ENCODE results near the gene POR. TPM values are rescaled to one million over a fixed set of nuclear protein-coding genes. Genes with fewer than 3 reads are reported as not detected.

The POR gene
- total RNA-seq, 1 experiment from 2014 or later = 168 TPM

- POLR2A ChIA-PET = no interaction called here
- no TSS peak for BruUV-seq (replicated peaks)
Observed at GRCh38 chr7:75866489-75867389, 48.2 kb upstream of the POR start.

GRCh38 chr7:75867390-75867717, 47.6 kb upstream of the POR start:
- no TSS peak for BruUV-seq (replicated peaks)
- no peak for ATAC-seq
- Histone ChIP-seq H3K36me3 (ENCODE audit: control insufficient read depth, insufficient read depth, low read length) (no peaks in the 10 kb centered on the region), H3K4me1 (ENCODE audit: control insufficient read depth, insufficient read depth, low read length) (0 out of 2 replicates have a peak, but pooled peaks cover 3% of the 10 kb centered on the region), H3K4me3 (ENCODE audit: low read depth in 2 of 2, low read length in 2 of 2) (no peak overlapping the region), H3K9me3 (ENCODE audit: control insufficient read depth, insufficient read depth, low read depth, low read length) (no peaks in the 10 kb centered on the region), H3K27me3 (ENCODE audit: control insufficient read depth, insufficient read depth, low read length) (no peaks in the 10 kb centered on the region), H3K27ac (ENCODE audit: low read length) (no peak overlapping the region)
- DNase-seq (ENCODE audit: low read depth, low spot score) = no peak
- in situ Hi-C loops (cut with HindIII; ENCODE audit: low pct_unique_long_range_greater_than_20kb, low sequenced_read_pairs) = no loop called here
- intact Hi-C loops (cut with micrococcal nuclease; ENCODE audit: unreplicated experiment) = no loop called here
- TF ChIP-seq REST (IDR thresholded peaks at IDR 0.05; ENCODE audit: insufficient read depth in 1 of 2, low read depth in 2 of 2, low read length in 1 of 2) (no peak), TCF7L2 (IDR thresholded peaks at IDR 0.05; ENCODE audit: low read depth, low read length) (no peak), POLR2AphosphoS5 (IDR thresholded peaks at IDR 0.05; ENCODE audit: low read depth, low read length) (no peak), SIN3A (IDR thresholded peaks at IDR 0.05; ENCODE audit: borderline replicate concordance, insufficient read depth, low read depth, low read length) (no peak), CTCF (IDR thresholded peaks at IDR 0.05) (no peak)
- ChIA-PET POLR2A (no interaction called here), CTCF (interaction anchor here (0.6 to 1.6 kb wide), 3 partner anchors 94 to 320 kb away, joined by 3 to 9 read pairs (median 3); no protein-coding TSS in a partner anchor)

More at GRCh38 chr7:75866489-75867389, 48.2 kb upstream of the POR start:
- ATAC-seq = peak; percentile 93
- no peaks in the 10 kb centered on the region for H3K9me3 ChIP-seq (ENCODE audit: control insufficient read depth, insufficient read depth, low read depth, low read length)
- H3K4me1 ChIP-seq (ENCODE audit: control insufficient read depth, insufficient read depth, low read length) = 0 out of 2 replicates have a peak, but pooled peaks cover 3% of the 10 kb centered on the region
- intact Hi-C loops (cut with micrococcal nuclease; ENCODE audit: unreplicated experiment) = loop anchor here (1.0 kb wide), 1 partner anchor 154 kb away; no protein-coding TSS in a partner anchor
- H3K27ac ChIP-seq (ENCODE audit: low read length) = no peak overlapping the region
- TF ChIP-seq CTCF (IDR thresholded peaks at IDR 0.05) = peak; percentile 98
- TF ChIP-seq TCF7L2 (IDR thresholded peaks at IDR 0.05; ENCODE audit: low read depth, low read length) = no peak
- H3K4me3 ChIP-seq (ENCODE audit: low read depth in 2 of 2, low read length in 2 of 2) = peak overlapping the region in 1 of 2 experiments; percentile 8; a peak in 1 of 4 replicates
- CTCF ChIA-PET = interaction anchor here (0.5 to 1.6 kb wide), 5 partner anchors 12 to 321 kb away, joined by 3 to 9 read pairs (median 3); no protein-coding TSS in a partner anchor
- no peaks in the 10 kb centered on the region for H3K36me3 ChIP-seq (ENCODE audit: control insufficient read depth, insufficient read depth, low read length)
- in situ Hi-C loops (cut with HindIII; ENCODE audit: low pct_unique_long_range_greater_than_20kb, low sequenced_read_pairs) = no loop called here
- peak; percentile 75 for DNase-seq (ENCODE audit: low read depth, low spot score)
- no peaks in the 10 kb centered on the region for H3K27me3 ChIP-seq (ENCODE audit: control insufficient read depth, insufficient read depth, low read length)

Measured in Panc1 (cell line).